GM04504 (cell line): Measurements from ENCODE around the gene TMEM127.
"Not testable (repeated sequence)": the region's sequence is repeated elsewhere in the genome, so short reads cannot be mapped to it uniquely, and the experiment has no call there.

Experiments
- DNase-seq: peaks from one replicate; pipeline ENCODE4 v3.0.0-alpha.2; 2012; ENCODE audit warnings: low read depth

Gene TMEM127

DNA sequence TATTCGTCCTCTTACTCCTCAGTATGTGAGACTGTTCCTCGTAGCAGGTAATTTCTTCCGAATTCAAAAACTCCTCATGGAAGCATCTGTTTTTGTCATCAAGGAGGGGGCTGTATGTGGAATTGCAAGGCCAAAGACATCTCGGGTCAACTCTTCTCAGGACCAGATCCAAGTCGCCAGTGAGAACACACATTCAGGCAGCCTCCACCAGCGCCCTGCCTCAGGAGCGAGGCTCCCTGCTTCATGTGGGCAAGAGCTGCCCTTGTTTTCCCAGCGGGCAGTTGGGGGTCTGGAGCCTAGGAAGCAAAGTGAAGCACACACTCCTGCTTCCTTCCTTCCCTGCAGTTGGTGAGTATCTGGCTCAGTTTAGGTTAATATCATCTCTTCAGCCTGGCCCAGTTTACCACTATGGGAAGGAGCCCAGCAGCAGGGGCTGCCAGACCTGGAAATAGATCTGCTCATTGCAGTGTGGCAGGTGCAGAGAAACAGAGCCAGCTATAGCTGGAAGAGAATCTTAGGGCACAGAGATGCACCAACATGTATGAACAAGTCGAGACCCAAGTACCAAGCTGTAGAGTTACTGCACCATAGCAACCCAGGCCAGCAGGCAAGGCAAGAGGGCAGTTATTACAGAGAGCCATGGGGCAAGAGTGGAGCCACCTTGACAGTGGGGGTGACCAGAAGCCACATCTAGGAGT, 25.3 kb downstream of the TMEM127 start:
- no peak for DNase-seq

- DNase-seq, result no peak
Observed at GRCh38 chr2:96239745-96240264, 26.0 kb downstream of the TMEM127 start.

DNA sequence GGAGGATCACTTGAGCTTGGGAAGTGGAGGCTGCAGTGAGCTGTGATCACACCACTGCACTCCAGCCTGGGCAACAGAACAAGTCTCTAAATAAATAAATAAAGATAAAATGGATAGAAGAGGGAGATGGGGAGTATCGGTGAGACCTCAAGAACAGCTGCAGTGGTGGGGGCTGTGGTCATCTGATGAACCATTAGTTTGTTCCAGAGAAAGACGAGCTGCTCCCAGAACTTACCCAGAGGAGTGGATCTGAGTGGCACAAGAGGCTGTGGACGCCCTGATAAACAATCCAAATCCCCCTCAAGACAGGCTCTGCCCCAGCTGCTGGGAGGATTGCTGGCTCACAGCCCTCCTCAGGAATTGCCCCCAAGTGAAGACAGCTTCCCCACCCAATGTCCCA, 26.7 kb downstream of the TMEM127 start:
- DNase-seq, result no peak

DNA sequence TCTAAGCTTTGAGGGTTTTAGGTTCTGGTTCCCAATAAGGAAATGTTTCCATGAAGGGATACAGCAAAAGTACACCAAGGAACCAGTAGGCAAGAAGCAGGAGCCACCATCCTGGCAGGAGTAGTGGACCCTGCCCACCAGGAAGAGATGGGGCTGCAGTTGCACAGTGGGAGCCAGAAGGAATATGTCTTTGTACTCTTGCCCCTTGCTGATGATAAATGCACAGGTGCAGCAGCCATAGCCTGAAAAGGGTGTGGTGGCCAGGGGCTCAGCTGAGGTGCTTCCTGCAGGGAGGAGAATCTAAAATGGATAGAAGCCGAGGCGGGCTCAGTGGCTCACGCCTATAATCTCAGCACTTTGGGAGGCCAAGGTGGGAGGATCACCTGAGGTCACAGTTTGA, 27.5 kb downstream of the TMEM127 start:
- no peak for DNase-seq

DNA sequence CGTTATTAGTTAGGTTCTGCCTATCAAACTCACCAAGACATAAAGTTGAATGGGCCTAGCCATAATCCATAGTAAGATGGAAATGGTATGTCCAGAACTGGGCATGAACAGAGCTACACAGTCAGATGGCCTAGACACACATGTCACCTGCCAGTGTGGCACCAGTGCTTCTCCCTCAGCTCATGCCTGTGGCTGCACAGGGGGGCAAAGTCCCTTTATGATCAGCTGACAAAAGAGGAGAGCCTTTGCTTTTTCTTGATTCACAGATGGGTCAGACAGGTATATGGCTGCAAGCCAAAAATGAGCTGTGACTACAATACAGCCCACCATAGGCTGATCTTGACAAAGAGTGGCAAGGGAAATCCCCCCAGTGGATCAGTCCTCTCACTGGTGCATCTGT, 28.9 kb downstream of the TMEM127 start:
- no peak for DNase-seq

GRCh38 chr2:96233880-96234316, 31.9 kb downstream of the TMEM127 start:
- DNase-seq, result no peak

- no peak for DNase-seq
Observed at GRCh38 chr2:96233436-96233835, 32.4 kb downstream of the TMEM127 start.

GRCh38 chr2:96231316-96231715, 34.5 kb downstream of the TMEM127 start:
- no peak for DNase-seq

GRCh38 chr2:96225016-96225533, 40.7 kb downstream of the TMEM127 start:
- no peak for DNase-seq

- not testable (repeated sequence) for DNase-seq
Observed at GRCh38 chr2:96221106-96221505, 44.7 kb downstream of the TMEM127 start.

GRCh38 chr2:96219959-96220358, 45.8 kb downstream of the TMEM127 start:
- DNase-seq, result not testable (repeated sequence)

DNA sequence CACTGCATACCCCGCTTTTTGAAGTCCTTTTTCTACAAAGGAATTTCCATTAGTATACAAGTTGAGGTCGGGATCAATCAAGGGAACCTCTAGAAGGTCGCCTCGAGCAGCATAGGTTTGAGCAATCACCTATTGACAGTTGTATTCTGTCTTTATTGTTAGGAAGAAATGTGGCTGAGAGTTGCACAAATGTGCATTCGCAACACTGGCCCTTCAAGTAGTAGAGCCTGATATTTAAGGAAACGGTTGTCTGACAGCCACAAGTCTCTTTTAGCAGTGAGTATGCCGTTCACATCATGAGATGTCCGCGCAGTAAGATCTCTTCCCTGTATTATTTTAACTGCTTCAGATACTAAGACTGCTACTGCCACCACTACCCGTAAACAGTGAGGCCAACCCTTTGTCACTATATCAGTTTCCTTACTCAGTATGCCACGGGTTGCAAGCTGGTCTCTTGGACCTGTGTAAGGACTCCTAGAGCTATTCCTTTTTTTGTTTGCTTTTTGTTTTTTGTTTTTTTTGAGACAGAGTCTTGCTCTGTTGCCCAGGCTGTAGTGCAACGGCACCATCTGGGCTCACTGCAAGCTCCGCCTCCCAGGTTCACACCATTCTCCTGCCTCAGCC, 47.2 kb downstream of the TMEM127 start:
- DNase-seq, result no peak

DNA sequence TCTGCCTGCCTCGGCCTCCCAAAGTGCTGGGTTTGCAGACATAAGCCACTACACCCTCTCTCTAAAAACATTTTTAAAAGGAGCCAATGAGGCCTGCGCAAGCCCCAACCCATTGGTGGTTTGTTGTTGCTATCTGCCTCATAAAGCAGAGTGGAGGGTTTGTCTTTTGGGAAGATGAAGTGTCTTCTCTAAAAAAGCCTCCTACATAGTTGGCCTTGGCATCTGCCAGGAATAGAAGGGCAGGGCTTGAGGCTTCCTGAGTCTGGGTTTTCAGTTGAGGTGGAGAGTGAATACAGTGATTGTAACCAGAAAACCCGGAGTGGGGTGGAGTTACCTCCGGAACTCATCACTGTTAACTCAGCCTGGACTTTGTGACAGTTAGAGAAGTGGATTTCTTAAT, 51.2 kb downstream of the TMEM127 start:
- no peak for DNase-seq

DNA sequence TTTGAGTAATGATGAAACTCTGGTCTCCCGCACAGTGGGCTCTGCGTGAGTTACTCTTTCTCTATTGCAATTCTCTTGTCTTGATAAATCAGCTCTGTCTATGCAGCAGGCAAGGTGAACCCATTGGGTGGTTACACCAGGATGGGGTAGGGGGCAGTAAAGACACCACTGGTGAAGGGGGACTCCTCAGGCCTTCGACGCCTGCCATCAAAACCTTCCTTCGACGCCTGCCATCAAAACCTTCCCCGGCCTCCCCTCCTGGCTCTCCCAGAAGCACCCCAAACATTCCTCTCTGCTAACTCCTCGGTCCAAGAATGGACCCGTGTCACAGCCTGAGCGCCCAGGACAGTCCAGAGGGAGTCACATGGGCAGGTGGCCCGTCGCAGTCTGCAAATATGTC, 52.4 kb downstream of the TMEM127 start:
- no peak for DNase-seq

DNA sequence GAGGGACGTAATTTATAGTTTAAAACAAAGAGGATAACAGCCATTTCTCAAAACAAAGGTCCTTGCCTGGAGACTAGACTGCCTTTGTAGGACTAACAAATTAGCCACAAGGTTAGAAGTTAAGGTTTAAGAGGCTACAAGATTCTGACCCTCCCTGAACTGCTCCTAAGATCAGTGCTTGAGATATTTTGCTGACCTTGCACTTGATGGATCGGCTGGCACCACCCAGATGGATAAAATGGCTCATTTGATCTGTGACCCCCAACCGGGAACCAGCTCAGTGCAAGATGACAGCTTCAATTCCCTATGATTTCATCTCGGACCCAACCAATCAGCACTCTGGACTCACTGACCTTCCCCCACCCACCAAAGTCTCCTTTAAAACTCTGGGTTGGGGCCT, 53.5 kb downstream of the TMEM127 start:
- no peak for DNase-seq

DNA sequence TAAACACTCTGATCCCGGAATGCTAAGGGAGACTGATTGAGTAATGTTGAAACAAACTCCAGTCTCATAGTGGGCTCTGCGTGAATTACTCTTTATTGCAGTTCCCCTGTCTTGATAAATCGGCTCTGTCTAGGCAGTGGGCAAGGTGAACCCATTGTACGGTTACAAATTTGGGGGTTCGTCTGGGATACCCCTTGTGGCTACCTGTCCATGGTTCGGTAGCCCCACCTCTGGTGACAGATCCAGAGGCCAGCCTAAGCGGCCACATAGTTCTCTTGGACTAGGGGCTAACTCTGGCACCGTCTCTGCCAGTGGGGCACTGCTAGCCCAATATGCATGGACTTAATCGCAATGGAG, 56.1 kb downstream of the TMEM127 start:
- no peak for DNase-seq

DNA sequence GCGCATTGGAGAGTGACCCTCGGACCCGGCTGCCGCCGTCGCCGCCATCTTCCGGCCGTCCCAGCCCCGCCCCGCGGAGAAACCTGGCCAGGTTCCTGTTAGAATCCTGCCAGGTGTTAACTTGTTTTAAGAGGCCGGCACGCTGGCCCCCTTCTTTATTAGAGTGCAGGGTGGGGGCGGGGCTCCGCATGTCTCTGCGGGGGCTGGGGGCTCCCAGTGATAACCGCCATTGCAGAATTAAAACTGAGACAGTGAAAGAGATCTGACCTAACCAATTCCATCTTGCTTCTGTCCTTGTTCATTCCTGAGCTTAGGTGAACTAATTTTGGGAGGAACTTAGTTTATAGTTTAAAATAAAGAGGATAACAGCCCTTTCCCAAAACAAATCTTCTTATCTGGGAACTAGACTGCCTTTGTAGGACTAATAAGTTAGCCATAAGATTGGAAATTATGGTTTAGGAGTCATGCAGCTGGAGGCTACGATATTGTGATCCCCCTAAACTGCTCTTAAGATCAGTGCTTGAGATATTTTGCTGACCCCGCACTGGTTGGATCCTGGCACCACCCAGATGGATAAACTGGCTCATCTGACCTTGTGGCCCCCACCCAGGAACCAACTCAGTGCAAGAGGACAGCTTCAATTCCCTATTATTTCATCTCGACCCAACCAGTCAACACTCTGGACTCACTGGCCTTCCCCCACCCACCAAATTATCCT, 56.6 kb downstream of the TMEM127 start:
- DNase-seq, result no peak

DNA sequence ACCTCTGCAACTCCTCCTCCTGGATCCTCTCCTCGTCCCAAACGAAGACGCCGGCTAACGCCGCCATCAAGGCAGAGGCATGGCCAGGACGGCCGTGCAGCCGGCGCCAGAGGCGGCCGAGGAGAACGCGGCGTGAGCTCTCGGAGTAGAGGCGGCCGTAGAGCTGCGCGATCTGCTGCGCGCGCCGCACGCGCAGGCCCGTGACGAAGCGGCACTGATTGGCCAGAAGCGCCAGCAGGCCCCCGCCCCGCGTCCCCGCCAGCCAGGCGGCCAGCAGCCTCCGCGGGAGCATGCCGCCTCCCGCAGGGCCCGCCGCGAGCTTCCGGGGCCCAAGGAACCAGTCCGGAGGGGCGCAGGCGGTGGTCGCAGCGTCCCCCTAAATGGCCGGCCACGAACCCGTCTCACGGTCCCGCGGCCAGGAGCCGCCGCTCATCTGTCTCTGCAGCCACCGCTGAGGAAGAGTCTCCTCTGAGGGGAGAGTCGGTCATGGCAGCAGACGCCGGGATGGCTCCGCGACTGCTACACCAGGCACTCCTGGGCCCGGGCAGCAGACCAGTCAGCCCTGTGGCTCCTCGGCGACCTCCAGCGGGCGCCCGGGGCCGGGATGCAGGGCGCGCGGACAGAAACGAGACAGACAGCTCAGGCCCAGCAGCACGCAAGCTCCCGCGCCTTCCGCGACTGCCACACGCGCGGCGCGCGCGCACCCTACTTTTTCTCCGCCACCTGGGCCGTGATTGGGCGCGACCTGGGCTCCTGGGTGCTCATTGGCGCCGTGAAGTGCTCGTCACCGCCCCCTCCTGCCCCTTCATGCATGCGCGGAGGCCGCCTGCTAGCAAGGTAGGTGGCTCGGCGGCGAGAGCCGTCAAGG, 57.4 kb downstream of the TMEM127 start, which contains the start of gene STARD7:
TSS of gene STARD7 (minus strand) at position 685 of the 868 bp plus-strand sequence. CDS start at position 292, 393 bp downstream.
- DNase-seq, result peak; percentile 95

- DNase-seq, result no peak
Observed at GRCh38 chr2:96207774-96208142, 58.0 kb downstream of the TMEM127 start.

DNA sequence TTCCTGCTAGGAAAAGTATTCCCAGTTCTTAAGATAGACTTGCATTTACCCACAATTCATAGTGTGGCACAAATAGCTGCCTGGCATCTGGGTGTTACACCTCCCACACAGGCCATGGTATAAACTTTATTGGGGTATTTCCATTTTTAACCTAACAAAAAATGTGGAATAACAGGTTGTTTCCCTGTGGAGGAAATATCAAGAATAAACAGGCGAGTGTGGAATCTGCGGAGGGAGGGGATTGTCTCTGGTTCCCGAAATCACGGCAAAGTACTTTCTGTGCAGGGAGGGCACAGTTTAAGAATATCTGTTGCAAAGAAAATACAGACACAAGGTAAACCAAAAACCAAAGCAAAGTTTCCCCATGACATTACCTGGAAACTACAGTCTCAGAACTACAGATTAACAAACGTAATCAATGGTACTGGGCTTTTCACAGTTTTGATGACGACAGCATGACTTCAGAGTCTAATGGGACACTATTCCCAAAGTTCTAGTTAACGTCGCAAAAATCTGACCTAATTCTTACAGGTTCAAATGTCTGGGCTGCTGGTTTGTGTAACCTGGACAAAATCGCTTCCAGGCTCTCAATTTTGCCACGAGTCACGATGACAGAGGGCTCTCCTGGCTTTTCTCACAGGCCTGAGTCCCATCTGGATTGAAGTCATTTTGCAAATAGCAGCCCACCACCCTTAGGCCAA, 58.6 kb downstream of the TMEM127 start:
- DNase-seq, result no peak

- DNase-seq, result peak; percentile 57
Observed at GRCh38 chr2:96205888-96206287, 59.9 kb downstream of the TMEM127 start.
